Activated CD4-positive, alpha-beta memory T cell treated with anti-CD3 and anti-CD28 coated beads for 36 hours (primary cell): Measurements from ENCODE around the gene RNF166. TPM values are rescaled to one million over a fixed set of nuclear protein-coding genes. Genes with fewer than 3 reads are reported as not detected.

Experiments used
- CTCF ChIA-PET: fragments of 350-600 bp; sonication (Branson Sonifier 250); formaldehyde crosslinking; loops from one replicate; lab custom pipeline; 2021; ENCODE audit warnings: antibody characterized with exemption, inconsistent platforms; lab: Charles Lee
- POLR2A ChIA-PET: fragments of 350-600 bp; sonication (Branson Sonifier 250); formaldehyde crosslinking; loops from one replicate; lab custom pipeline; 2021; ENCODE audit warnings: antibody characterized with exemption; lab: Charles Lee
- DNase-seq: peaks from one replicate; pipeline ENCODE4 v3.0.0-alpha.2; 2020
- H3K27ac Mint-ChIP-seq: one replicate; pipeline ENCODE4 v1.8.0; 2021; ENCODE audit warnings: mixed read lengths
- H3K27me3 Mint-ChIP-seq: one replicate; pipeline ENCODE4 v1.8.0; 2021; ENCODE audit warnings: mixed read lengths
- H3K36me3 Mint-ChIP-seq: one replicate; pipeline ENCODE4 v1.8.0; 2021; ENCODE audit warnings: mixed read lengths
- H3K4me1 Mint-ChIP-seq: one replicate; pipeline ENCODE4 v1.8.0; 2021; ENCODE audit warnings: low read depth, mixed read lengths
- H3K4me3 Mint-ChIP-seq: one replicate; pipeline ENCODE4 v1.8.0; 2021; ENCODE audit warnings: mild to moderate bottlenecking, mixed read lengths
- H3K9me3 Mint-ChIP-seq: one replicate; pipeline ENCODE4 v1.8.0; 2021; ENCODE audit warnings: mixed read lengths
- intact Hi-C: fragments of 100-400 bp; cut with micrococcal nuclease; formaldehyde crosslinking; loops from one replicate; pipeline ENCODE4 v1.15.1; 2023
- total RNA-seq, 2 experiments: library from RNA; stranded (reverse); gene quantifications; one replicate each; pipeline ENCODE4 v1.2.3, GENCODE V29; 2021

The RNF166 gene
- total RNA-seq, 2 experiments from 2014 or later: 46.4 to 55.6 TPM

DNA sequence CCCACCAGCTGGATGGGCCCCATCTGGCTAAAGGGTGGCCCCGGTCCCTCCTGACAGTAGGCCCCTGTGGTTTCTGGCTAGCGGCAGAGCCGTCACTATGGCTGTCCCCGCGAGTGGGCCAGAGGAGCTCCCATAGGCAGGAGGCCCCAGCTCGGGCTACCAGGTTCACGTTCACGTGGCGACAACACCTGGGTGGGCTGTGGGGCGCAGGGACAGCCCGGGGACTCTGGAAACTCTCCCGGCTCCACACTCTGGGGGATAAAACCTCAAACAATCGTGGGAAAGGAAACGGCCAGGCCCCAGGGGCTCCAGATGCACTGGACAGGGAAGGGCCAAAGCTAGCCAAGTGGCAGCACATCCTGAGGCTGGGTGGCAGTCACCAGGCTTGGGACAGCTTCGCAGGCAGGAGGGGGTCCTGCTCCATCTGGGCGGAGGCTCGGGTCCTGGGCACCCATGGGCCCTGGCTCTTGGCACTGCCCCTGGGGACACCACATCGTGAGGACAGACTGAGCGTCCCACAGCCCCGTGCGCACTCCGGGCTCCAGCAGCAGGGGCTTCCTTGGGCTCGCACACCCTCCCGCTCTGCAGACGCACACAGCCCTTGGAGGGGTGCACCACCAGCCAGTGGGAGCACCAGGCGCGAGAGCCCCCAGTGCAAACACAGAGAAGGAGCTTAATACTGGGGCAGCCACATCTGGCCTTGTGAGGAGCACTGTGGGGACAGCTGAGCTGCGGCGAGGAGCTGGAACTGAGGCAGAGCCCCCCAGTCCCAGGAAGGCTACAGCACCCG, 4.4 kb downstream of the RNF166 start:
- CTCF ChIA-PET: interaction anchor here (1.0 to 5.4 kb wide), 5 partner anchors 16 to 156 kb away, joined by 3 to 36 read pairs (median 5); partner anchors contain the start of genes SNAI3 and ZC3H18
- peaks cover 64% of the 10 kb centered on the region for H3K4me1 Mint-ChIP-seq
- H3K27ac Mint-ChIP-seq: peak overlapping the region; percentile 91
- H3K27me3 Mint-ChIP-seq: no peaks in the 10 kb centered on the region
- H3K4me3 Mint-ChIP-seq: peak overlapping the region; percentile 81
- DNase-seq: peak; percentile 30
- intact Hi-C loops: loop anchor here (1.0 to 5.0 kb wide), 5 partner anchors 15 to 244 kb away; partner anchors contain the start of genes CYBA and SNAI3
- POLR2A ChIA-PET: interaction anchor here (1.1 to 5.3 kb wide), 11 partner anchors 10 to 131 kb away, joined by 3 to 28 read pairs (median 6); partner anchors contain the start of genes APRT, CYBA, MVD and SNAI3
- peaks cover 30% of the 10 kb centered on the region for H3K36me3 Mint-ChIP-seq
- H3K9me3 Mint-ChIP-seq: no peaks in the 10 kb centered on the region

DNA sequence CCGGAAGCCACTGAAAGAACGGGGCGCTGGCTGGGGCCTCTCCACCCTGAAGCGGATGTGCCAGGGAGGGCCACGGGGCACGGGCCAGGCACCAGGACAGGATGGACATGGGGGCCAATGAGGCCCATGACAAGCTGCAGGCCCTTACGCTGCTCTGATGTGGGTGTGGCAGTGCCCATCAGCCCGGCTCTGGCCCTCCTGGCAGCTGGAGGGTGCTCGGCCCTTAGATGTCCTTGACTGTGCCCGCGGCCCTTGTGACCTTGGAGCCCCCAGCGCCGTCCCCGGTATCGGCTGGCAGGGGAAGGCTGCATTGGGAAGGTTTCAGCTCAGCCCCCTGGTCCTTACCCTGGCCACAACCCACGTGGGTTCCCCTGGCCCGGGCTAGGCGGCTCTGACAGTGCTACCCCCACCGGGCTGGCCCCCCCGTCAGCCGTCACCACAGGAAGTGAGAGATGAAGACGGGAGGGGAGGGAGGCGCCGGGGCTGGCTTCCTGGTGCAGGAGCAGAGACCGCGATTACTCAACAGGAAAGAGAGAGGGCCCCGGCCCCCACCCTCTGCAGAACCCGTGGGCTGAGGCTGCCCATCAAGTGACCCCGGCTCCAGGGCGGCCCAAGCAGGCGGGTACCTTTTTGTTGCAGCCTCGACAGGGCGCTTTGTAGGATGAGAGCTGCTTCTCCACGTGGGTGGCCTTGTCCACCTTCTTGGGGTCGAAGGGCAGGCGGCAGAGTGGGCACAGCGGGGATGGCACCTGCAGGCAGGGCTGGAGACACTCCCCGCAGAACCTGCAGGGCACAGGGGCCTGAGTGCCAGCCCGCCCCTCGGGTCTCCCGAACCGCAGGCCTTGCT, 5.3 kb downstream of the RNF166 start:
- CTCF ChIA-PET: interaction anchor here (1.0 to 5.4 kb wide), 5 partner anchors 15 to 131 kb away, joined by 3 to 36 read pairs (median 5); partner anchors contain the start of genes SNAI3 and ZC3H18
- no peaks in the 10 kb centered on the region for H3K27me3 Mint-ChIP-seq
- peaks cover 64% of the 10 kb centered on the region for H3K4me1 Mint-ChIP-seq
- no peaks in the 10 kb centered on the region for H3K9me3 Mint-ChIP-seq
- POLR2A ChIA-PET: interaction anchor here (1.1 to 5.3 kb wide), 9 partner anchors 9 to 130 kb away, joined by 3 to 28 read pairs (median 6); partner anchors contain the start of genes APRT, CYBA, MVD and SNAI3
- DNase-seq: peak; percentile 98
- H3K27ac Mint-ChIP-seq: peak overlapping the region; percentile 91
- intact Hi-C loops: loop anchor here (1.0 to 5.0 kb wide), 5 partner anchors 15 to 244 kb away; partner anchors contain the start of genes CYBA and SNAI3
- peak overlapping the region; percentile 81 for H3K4me3 Mint-ChIP-seq
- peaks cover 31% of the 10 kb centered on the region for H3K36me3 Mint-ChIP-seq

DNA sequence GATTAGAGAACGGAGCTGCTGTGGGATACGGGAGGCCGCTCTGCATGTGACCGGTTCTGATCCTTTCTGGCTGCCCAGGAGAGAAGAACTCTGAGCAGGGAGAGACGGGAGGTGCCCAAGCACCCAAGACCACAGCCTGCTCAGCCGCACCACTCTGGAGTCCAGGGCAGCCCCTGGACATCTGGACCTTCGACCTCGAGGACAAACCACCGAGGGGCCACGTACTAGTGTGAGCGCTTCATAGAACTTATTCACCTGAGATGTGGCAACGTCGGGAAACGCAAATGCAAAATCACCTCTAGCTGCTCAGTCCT, 5.9 kb downstream of the RNF166 start:
- no peaks in the 10 kb centered on the region for H3K9me3 Mint-ChIP-seq
- H3K4me1 Mint-ChIP-seq: peaks cover 61% of the 10 kb centered on the region
- intact Hi-C loops: loop anchor here (5.0 kb wide), 2 partner anchors 47 to 243 kb away; no protein-coding TSS in a partner anchor
- peaks cover 32% of the 10 kb centered on the region for H3K36me3 Mint-ChIP-seq
- peak overlapping the region; percentile 81 for H3K4me3 Mint-ChIP-seq
- DNase-seq: no peak
- ChIA-PET CTCF (interaction anchor here (1.2 kb wide), 1 partner anchor 67 kb away, joined by 5 read pairs; no protein-coding TSS in a partner anchor), POLR2A (interaction anchor here (1.1 to 5.3 kb wide), 6 partner anchors 15 to 129 kb away, joined by 3 to 28 read pairs (median 6); partner anchors contain the start of genes APRT, CYBA and MVD)
- H3K27ac Mint-ChIP-seq: peak overlapping the region; percentile 91
- H3K27me3 Mint-ChIP-seq: no peaks in the 10 kb centered on the region

DNA sequence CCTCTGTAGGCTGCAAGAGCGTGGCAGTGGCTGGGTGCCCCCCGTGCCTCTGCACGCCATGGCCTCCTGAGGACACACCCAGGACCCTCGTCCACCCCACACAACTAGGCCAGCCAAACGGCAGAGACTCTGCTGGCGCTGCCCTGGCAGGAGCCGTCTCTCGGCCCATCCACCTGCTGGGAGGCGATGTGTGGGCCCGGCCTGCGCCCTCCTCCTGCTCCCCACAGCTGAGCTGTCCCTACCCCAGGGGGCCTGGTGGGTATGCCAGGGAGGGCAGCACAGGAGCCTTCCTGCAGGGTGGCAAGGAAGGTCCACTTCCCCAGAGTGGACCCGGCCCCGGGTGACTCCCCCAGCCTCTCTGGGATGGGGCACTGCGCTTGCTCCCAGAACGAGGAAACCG, 7.0 kb downstream of the RNF166 start:
- Mint-ChIP-seq H3K27ac (peak overlapping the region; percentile 91), H3K9me3 (no peaks in the 10 kb centered on the region), H3K4me1 (peaks cover 52% of the 10 kb centered on the region), H3K36me3 (peaks cover 32% of the 10 kb centered on the region), H3K4me3 (no peak overlapping the region), H3K27me3 (no peaks in the 10 kb centered on the region)
- CTCF ChIA-PET: no interaction called here
- POLR2A ChIA-PET: no interaction called here
- intact Hi-C loops: no loop called here
- no peak for DNase-seq

DNA sequence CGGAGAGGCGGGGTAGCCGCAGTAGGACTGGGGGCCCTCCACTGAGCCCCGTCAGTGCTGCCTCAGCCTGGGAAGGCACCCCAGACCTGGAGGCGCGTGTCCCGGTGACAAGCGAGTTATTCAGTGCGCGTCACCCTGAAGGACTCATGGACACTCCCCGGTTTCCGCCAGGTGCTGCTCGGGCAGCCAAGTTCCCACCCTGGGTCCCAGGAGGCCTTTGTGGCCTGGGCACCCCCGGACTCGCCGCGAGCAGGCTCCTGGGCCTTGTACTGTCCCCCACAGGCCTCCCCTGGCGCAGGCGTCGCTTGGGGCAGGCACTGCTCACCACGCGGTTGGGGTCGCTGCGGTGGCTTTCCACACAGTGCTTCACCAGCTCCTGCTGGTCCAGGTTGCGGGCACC, 7.6 kb downstream of the RNF166 start:
- no peaks in the 10 kb centered on the region for H3K27me3 Mint-ChIP-seq
- H3K4me1 Mint-ChIP-seq: peaks cover 47% of the 10 kb centered on the region
- peaks cover 32% of the 10 kb centered on the region for H3K36me3 Mint-ChIP-seq
- no peak overlapping the region for H3K4me3 Mint-ChIP-seq
- no peak overlapping the region for H3K27ac Mint-ChIP-seq
- ChIA-PET CTCF (no interaction called here), POLR2A (no interaction called here)
- DNase-seq: no peak
- intact Hi-C loops: no loop called here
- H3K9me3 Mint-ChIP-seq: no peaks in the 10 kb centered on the region

DNA sequence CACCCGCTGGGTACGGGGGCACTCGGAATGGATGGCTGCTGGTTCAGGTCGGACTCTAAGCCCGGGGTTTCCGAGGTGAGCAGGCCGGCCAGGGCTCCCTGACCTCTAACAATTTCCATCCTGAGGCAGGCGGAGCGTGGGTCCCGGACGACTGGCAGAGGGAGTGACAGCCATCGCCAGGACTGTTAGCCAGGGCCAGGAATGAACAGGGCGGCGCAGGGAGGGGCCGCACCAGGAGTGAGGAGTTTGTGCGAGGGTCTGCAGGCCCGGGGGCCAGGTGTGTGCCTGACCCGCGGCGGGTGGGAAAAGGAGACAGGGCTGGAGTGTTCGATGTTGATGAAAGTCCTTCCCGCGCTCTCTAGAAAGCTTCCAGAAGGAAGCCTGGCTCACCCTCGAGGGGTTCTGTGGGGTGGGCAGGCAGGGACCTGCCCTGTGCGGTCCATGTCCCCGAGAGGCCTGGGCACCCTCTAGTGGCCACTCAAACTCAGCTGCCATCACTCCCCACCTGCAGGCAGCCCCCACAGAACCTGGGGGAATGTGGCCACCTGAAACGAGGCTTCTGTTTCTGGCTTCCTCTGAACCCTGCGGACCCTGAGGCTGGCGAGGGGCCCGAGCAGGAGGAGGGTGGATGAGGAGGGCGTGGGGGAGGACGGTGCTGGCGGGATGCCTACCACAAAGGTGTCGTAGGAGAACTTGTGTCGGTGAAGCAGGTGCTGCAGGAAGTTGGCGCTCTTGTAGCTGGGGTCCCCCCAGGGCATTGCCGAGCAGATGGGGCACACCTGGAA, 8.2 kb downstream of the RNF166 start:
- H3K36me3 Mint-ChIP-seq: peaks cover 30% of the 10 kb centered on the region

DNA sequence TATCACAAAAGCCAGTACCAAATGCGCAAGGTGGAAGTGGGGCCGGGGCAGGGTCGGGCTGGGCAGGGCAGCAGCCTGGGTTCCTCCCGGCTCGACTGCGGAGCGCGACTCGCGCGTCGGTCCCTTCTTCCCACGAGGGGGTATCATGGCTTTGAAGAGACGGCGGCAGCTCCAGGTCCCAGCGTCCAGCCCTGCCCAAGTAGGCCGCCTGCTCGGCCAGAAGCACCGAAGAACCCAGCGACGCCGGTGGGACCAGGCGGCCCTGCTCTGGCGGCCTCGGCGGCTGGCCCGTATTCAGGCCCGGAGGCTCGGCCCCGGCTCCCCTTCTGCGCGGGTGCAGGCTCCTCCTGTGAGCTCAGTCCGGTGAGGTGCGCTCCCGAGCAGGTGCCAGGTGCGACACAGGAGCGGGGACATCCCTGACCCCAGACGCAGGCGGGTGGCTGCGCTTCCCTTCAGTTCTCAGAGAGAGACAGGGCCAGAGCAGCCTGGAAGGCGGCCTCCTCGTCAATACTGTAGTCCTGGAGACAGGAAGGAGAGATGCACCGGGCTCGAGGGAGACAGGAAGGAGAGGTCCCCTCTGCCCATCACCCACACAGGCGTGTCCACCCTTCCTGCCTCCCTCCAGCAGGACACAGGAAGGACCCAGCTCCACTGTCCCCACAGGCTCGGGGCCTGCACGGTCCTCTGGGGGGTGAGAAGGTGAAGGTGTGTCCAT, 8.9 kb downstream of the RNF166 start:
- Mint-ChIP-seq H3K4me3 (no peak overlapping the region), H3K27me3 (no peaks in the 10 kb centered on the region), H3K27ac (no peak overlapping the region), H3K36me3 (peaks cover 24% of the 10 kb centered on the region), H3K9me3 (no peaks in the 10 kb centered on the region), H3K4me1 (peaks cover 46% of the 10 kb centered on the region)
- CTCF ChIA-PET: no interaction called here
- no peak for DNase-seq
- POLR2A ChIA-PET: no interaction called here
- intact Hi-C loops: no loop called here

More for the DNA sequence above, 8.2 kb downstream of the RNF166 start:
- ChIA-PET POLR2A (no interaction called here), CTCF (no interaction called here)
- Mint-ChIP-seq H3K4me3 (no peak overlapping the region), H3K9me3 (no peaks in the 10 kb centered on the region), H3K27me3 (no peaks in the 10 kb centered on the region), H3K4me1 (peaks cover 45% of the 10 kb centered on the region), H3K27ac (peak overlapping the region; percentile 42)
- DNase-seq: peak; percentile 28
- intact Hi-C loops: no loop called here

DNA sequence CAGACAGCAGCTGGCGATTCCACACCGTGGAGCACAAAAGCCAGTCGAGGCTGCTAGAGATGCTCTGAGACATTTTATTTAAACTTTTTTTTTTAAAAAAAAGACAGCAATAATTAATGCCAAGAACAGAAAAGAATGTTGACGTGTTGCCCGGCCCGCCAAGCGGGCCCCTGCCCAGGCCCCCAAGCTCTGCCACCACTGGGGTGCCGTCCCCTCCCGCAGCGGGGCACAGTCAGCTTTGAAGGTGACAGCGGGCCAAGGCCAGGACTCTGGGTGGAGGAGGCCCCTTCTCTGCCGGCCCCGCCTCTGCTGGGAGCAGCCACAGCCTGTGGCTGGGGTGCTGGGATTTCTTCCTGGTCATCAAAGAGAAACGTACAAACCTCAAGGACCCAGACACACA, 9.8 kb downstream of the RNF166 start:
- DNase-seq: no peak
- ChIA-PET POLR2A (no interaction called here), CTCF (no interaction called here)
- Mint-ChIP-seq H3K27ac (no peak overlapping the region), H3K4me1 (peaks cover 46% of the 10 kb centered on the region), H3K9me3 (no peaks in the 10 kb centered on the region), H3K4me3 (no peak overlapping the region), H3K36me3 (peaks cover 24% of the 10 kb centered on the region), H3K27me3 (no peaks in the 10 kb centered on the region)
- intact Hi-C loops: no loop called here

DNA sequence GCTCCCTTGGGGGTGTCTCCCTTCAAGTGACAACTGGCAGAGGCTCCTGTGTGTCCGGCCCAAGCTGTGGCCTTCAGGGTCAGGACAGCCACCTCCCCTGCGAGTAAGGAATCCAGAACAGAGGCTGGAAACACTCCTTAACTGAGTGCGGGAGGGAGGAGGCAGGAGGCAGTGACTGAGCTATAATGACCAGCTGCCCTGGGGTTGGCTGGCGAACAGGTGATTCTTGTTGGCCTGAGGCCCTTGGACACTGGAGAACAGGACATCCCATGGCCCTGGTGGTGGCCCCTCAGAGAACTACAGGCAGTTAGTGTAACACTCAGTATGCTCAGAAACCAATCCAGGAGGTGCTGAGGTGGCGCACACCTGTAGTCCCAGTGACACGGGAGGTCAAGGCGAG, 10.5 kb downstream of the RNF166 start:
- DNase-seq: no peak
- Mint-ChIP-seq H3K4me1 (peaks cover 49% of the 10 kb centered on the region), H3K9me3 (no peaks in the 10 kb centered on the region), H3K36me3 (peaks cover 22% of the 10 kb centered on the region), H3K27ac (no peak overlapping the region), H3K4me3 (no peak overlapping the region), H3K27me3 (no peaks in the 10 kb centered on the region)
- ChIA-PET CTCF (no interaction called here), POLR2A (no interaction called here)
- intact Hi-C loops: no loop called here

DNA sequence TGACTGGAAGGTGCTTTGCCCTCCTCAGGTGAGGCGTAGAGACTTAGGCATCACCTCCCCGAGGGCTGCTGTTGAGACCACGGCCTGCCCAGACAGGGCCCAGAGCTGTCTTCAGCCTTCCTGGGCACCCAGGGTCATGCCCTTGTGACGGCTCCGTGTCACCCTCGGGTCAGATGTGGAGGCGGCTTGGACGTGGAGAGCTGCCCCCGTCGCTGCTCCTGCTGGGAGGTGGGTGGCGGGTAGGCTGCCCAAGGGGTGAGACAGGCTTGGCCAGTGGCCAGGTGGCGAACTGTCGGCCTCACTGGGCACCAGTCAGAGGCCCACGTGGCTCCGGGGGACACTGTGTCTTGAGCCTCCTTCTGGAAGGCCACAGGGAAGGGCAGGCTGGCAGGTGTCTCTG, 11.0 kb downstream of the RNF166 start:
- ChIA-PET CTCF (no interaction called here), POLR2A (no interaction called here)
- peaks cover 48% of the 10 kb centered on the region for H3K4me1 Mint-ChIP-seq
- H3K4me3 Mint-ChIP-seq: no peak overlapping the region
- no peaks in the 10 kb centered on the region for H3K9me3 Mint-ChIP-seq
- H3K36me3 Mint-ChIP-seq: peaks cover 20% of the 10 kb centered on the region
- DNase-seq: no peak
- intact Hi-C loops: no loop called here
- no peak overlapping the region for H3K27ac Mint-ChIP-seq
- no peaks in the 10 kb centered on the region for H3K27me3 Mint-ChIP-seq
